H9 (cell line): ENCODE data around the gene TNRC6C. TPM values are rescaled to one million over a fixed set of nuclear protein-coding genes. Genes with fewer than 3 reads are reported as not detected.

Experiments used
- DNase-seq: peaks from one replicate; pipeline ENCODE4 v3.0.0-alpha.2; 2017
- H2AFZ ChIP-seq: one replicate; pipeline ENCODE4 v1.6.1; 2013; ENCODE audit warnings: mild to moderate bottlenecking, low read length, control low read depth, moderate library complexity
- H2AK5ac ChIP-seq: 2 replicates; pipeline ENCODE4 v1.6.1; 2013; ENCODE audit warnings: low read length, control low read depth, mixed read lengths; ENCODE audit not compliant: insufficient read length
- H2BK120ac ChIP-seq: one replicate; pipeline ENCODE4 v1.6.1; 2013; ENCODE audit warnings: low read depth, mild to moderate bottlenecking, low read length, control low read depth, inconsistent platforms; ENCODE audit not compliant: poor library complexity, severe bottlenecking
- H2BK12ac ChIP-seq: 2 replicates; pipeline ENCODE4 v1.6.1; 2013; ENCODE audit warnings: low read length, control low read depth, mixed read lengths, low read depth; ENCODE audit not compliant: insufficient read length
- H2BK15ac ChIP-seq: 2 replicates; pipeline ENCODE4 v1.6.1; 2013; ENCODE audit warnings: low read depth, low read length, control low read depth
- H2BK20ac ChIP-seq: one replicate; pipeline ENCODE4 v1.6.1; 2013; ENCODE audit warnings: low read depth, mild to moderate bottlenecking, low read length, control low read depth, inconsistent platforms; ENCODE audit not compliant: poor library complexity, severe bottlenecking
- H2BK5ac ChIP-seq: 2 replicates; pipeline ENCODE4 v1.6.1; 2013; ENCODE audit warnings: low read length, control low read depth, mixed read lengths; ENCODE audit not compliant: insufficient read length
- H3K14ac ChIP-seq: 2 replicates; pipeline ENCODE4 v1.6.1; 2013; ENCODE audit warnings: low read length, control low read depth; ENCODE audit not compliant: insufficient read depth
- H3K18ac ChIP-seq: 2 replicates; pipeline ENCODE4 v1.6.1; 2013; ENCODE audit warnings: low read depth, mild to moderate bottlenecking, mixed read lengths, low read length, control low read depth; ENCODE audit not compliant: insufficient read length
- H3K23ac ChIP-seq: 2 replicates; pipeline ENCODE4 v1.6.1; 2013; ENCODE audit warnings: low read length, control low read depth, mixed read lengths, low read depth; ENCODE audit not compliant: insufficient read length
- H3K23me2 ChIP-seq: 2 replicates; pipeline ENCODE4 v1.6.1; 2013; ENCODE audit warnings: low read depth, mild to moderate bottlenecking, mixed read lengths, low read length, control low read depth; ENCODE audit not compliant: insufficient read length, poor library complexity, severe bottlenecking
- H3K27ac ChIP-seq: 2 replicates; pipeline ENCODE4 v1.5.1; 2013; ENCODE audit warnings: low read length, control low read depth, mixed read lengths, low read depth; ENCODE audit not compliant: insufficient read length
- H3K27me3 ChIP-seq: 2 replicates; pipeline ENCODE4 v1.6.1; 2013; ENCODE audit warnings: low read length, control low read depth, inconsistent platforms; ENCODE audit not compliant: insufficient read depth
- H3K4ac ChIP-seq: 2 replicates; pipeline ENCODE4 v1.6.1; 2013; ENCODE audit warnings: low read depth, mild to moderate bottlenecking, control low read depth, inconsistent platforms, low read length, moderate library complexity
- H3K4me1 ChIP-seq: 2 replicates; pipeline ENCODE4 v1.6.1; 2013; ENCODE audit warnings: low read length, control low read depth, inconsistent platforms; ENCODE audit not compliant: insufficient read depth
- H3K4me2 ChIP-seq: 2 replicates; pipeline ENCODE4 v1.6.1; 2013; ENCODE audit warnings: low read length, control low read depth, mixed read lengths; ENCODE audit not compliant: insufficient read length, insufficient read depth
- H3K56ac ChIP-seq: 2 replicates; pipeline ENCODE4 v1.6.1; 2013; ENCODE audit warnings: low read depth, mild to moderate bottlenecking, mixed read lengths, low read length, control low read depth; ENCODE audit not compliant: insufficient read length
- H3K79me1 ChIP-seq: 2 replicates; pipeline ENCODE4 v1.6.1; 2013; ENCODE audit warnings: low read depth, mild to moderate bottlenecking, moderate library complexity, low read length, control low read depth, inconsistent platforms; ENCODE audit not compliant: insufficient read depth, poor library complexity, severe bottlenecking
- H3K79me2 ChIP-seq: 2 replicates; pipeline ENCODE4 v1.6.1; 2013; ENCODE audit warnings: low read length, control low read depth, inconsistent platforms; ENCODE audit not compliant: insufficient read depth
- H3K9ac ChIP-seq: 2 replicates; pipeline ENCODE4 v1.6.1; 2013; ENCODE audit warnings: low read length, control low read depth, mixed read lengths; ENCODE audit not compliant: insufficient read length; ENCODE audit errors: extremely low read depth
- H3K9me3 ChIP-seq: one replicate; pipeline ENCODE4 v1.6.1; 2013; ENCODE audit warnings: low read depth, low read length, inconsistent platforms; ENCODE audit not compliant: control insufficient read depth
- H3T11ph ChIP-seq: one replicate; pipeline ENCODE4 v1.6.1; 2013; ENCODE audit warnings: mild to moderate bottlenecking, low read length, control low read depth, inconsistent platforms
- H4K20me1 ChIP-seq: one replicate; pipeline ENCODE4 v1.6.1; 2013; ENCODE audit not compliant: control insufficient read depth, insufficient read length, insufficient read depth
- H4K5ac ChIP-seq: 2 replicates; pipeline ENCODE4 v1.6.1; 2013; ENCODE audit warnings: low read depth, mild to moderate bottlenecking, mixed read lengths, low read length, control low read depth; ENCODE audit not compliant: insufficient read length
- H4K8ac ChIP-seq: replicated peaks from 2 replicates; pipeline ENCODE4 v1.6.1; 2013; ENCODE audit warnings: low read length, control low read depth, mixed read lengths, low read depth; ENCODE audit not compliant: insufficient read length
- H4K91ac ChIP-seq: 2 replicates; pipeline ENCODE4 v1.6.1; 2013; ENCODE audit warnings: low read depth, mild to moderate bottlenecking, moderate library complexity, mixed read lengths, low read length, control low read depth; ENCODE audit not compliant: insufficient read length
- H3K27ac Mint-ChIP-seq, 3 experiments: 2 replicates in 2 of 3; 3 replicates in 1 of 3; pipeline ENCODE4 v1.8.0; 2020 to 2021; ENCODE audit warnings: mixed read lengths in 3 of 3, mild to moderate bottlenecking in 1 of 3, moderate library complexity in 1 of 3
- H3K27me3 Mint-ChIP-seq: 2 replicates; pipeline ENCODE4 v1.8.0; 2021; ENCODE audit warnings: low read depth, mild to moderate bottlenecking, moderate library complexity, mixed read lengths
- H3K36me3 Mint-ChIP-seq, 3 experiments: 2 replicates in 2 of 3; 3 replicates in 1 of 3; pipeline ENCODE4 v1.8.0; 2020 to 2021; ENCODE audit warnings: low read depth in 3 of 3, mixed read lengths in 3 of 3; ENCODE audit not compliant: insufficient read depth in 1 of 3
- H3K4me1 Mint-ChIP-seq, 2 experiments: 2 replicates each; pipeline ENCODE4 v1.8.0; 2020; ENCODE audit warnings: mixed read lengths in 2 of 2
- H3K4me3 Mint-ChIP-seq, 2 experiments: 2 replicates in 1 of 2; 3 replicates in 1 of 2; pipeline ENCODE4 v1.8.0; 2020 to 2021; ENCODE audit warnings: mild to moderate bottlenecking in 2 of 2, mixed read lengths in 2 of 2, moderate library complexity in 1 of 2
- H3K9me3 Mint-ChIP-seq, 2 experiments: 2 replicates in 1 of 2; 3 replicates in 1 of 2; pipeline ENCODE4 v1.8.0; 2020; ENCODE audit warnings: mild to moderate bottlenecking in 2 of 2, mixed read lengths in 2 of 2, moderate library complexity in 1 of 2
- CTCF ChIP-seq: fragments of 200-600 bp; sonication (generic); conservative IDR thresholded peaks from 3 replicates; pipeline ENCODE4 v1.8.0; 2021; ENCODE audit warnings: antibody characterized with exemption, mild to moderate bottlenecking
- WGBS: extraction: QIAGEN DNeasy Blood & Tissue Kit; methylation state at CpG from one replicate; pipeline ENCODE4 v1.1.7; 2013; ENCODE audit warnings: missing lambda C conversion rate, low lambda C conversion rate, mixed read lengths; ENCODE audit not compliant: insufficient read length; ENCODE audit errors: extremely low coverage; 5-methylcytosine and 5-hydroxymethylcytosine counted together
- total RNA-seq: library from RNA; stranded (reverse); gene quantifications from 2 replicates; pipeline ENCODE4 v1.2.1, GENCODE V29; 2021

TNRC6C gene
- total RNA-seq, 1 experiment from 2014 or later, result 24.7 TPM

- WGBS, result no CpG with 5 or more reads among the region's 3 CpGs
- H3K4me3 Mint-ChIP-seq, result no peak overlapping the region
- no peaks in the 10 kb centered on the region for H3K27me3 Mint-ChIP-seq
- Histone ChIP-seq H3K4ac (no peak overlapping the region), H3K56ac (no peak overlapping the region), H3K14ac (no peak overlapping the region), H3K9me3 (no peaks in the 10 kb centered on the region), H4K91ac (no peak overlapping the region), H4K8ac (no peak overlapping the region), H4K5ac (no peak overlapping the region), H3K18ac (no peak overlapping the region), H3K4me1 (peaks cover 2% of the 10 kb centered on the region; the same call in 1 of the 2 replicates), H2BK15ac (no peak overlapping the region), H2AFZ (no peak overlapping the region), H3K9ac (no peak overlapping the region), H3K23ac (no peak overlapping the region), H4K20me1 (no peaks in the 10 kb centered on the region), H3K27me3 (no peaks in the 10 kb centered on the region), H2BK5ac (no peak overlapping the region), H2BK20ac (no peak overlapping the region), H3K79me1 (peaks cover 13% of the 10 kb centered on the region), H2BK120ac (no peak overlapping the region), H2BK12ac (no peak overlapping the region), H3K4me2 (no peak overlapping the region), H2AK5ac (no peak overlapping the region), H3K27ac (no peak overlapping the region), H3K79me2 (peaks cover 5% of the 10 kb centered on the region; the same call in 1 of the 2 replicates), H3T11ph (no peak overlapping the region), H3K23me2 (no peaks in the 10 kb centered on the region)
- no peak for DNase-seq
- H3K9me3 Mint-ChIP-seq, result no peaks in the 10 kb centered on the region
- no peak for TF ChIP-seq CTCF
- H3K4me1 Mint-ChIP-seq, result peaks cover 23 to 27% of the 10 kb centered on the region in 2 experiments
- H3K27ac Mint-ChIP-seq, result peak overlapping the region in 1 of 3 experiments; percentile 53; a peak in 1 of 7 replicates
- no peaks in the 10 kb centered on the region for H3K36me3 Mint-ChIP-seq
Observed at GRCh38 chr17:77996256-77996655, 37.8 kb downstream of the TNRC6C start.
